Stomach (tissue), 4 donors: ENCODE measurements around the gene TACSTD2.

Experiments used
- EP300 ChIP-seq: sonication (generic); formaldehyde crosslinking; IDR thresholded peaks from one replicate; pipeline ENCODE4 v1.6.1; 2017; ENCODE audit warnings: antibody characterized with exemption
- POLR2A ChIP-seq, 4 donors: fragments of 450-650 bp; IDR thresholded peaks; one replicate each; pipeline ENCODE4 v1.6.1; 2016; ENCODE audit warnings: antibody characterized with exemption in 4 of 4, control low read depth in 2 of 4, mild to moderate bottlenecking in 1 of 4, moderate library complexity in 1 of 4
- POLR2AphosphoS5 ChIP-seq, 3 donors: sonication (generic); formaldehyde crosslinking; IDR thresholded peaks; one replicate each; pipeline ENCODE4 v1.6.1; 2016; ENCODE audit warnings: antibody characterized with exemption in 3 of 3
- TF ChIP-seq, protein P1 (sequence below), 7 experiments: fragments of 450-650 bp in 4 of 7; fragments of 200-600 bp in 3 of 7; sonication (generic) in 3 of 7; IDR thresholded peaks; one replicate each; pipeline ENCODE4 v1.5.1; 2016 to 2019; ENCODE audit warnings: antibody characterized with exemption in 7 of 7, control low read depth in 2 of 7, mild to moderate bottlenecking in 1 of 7

DNA sequence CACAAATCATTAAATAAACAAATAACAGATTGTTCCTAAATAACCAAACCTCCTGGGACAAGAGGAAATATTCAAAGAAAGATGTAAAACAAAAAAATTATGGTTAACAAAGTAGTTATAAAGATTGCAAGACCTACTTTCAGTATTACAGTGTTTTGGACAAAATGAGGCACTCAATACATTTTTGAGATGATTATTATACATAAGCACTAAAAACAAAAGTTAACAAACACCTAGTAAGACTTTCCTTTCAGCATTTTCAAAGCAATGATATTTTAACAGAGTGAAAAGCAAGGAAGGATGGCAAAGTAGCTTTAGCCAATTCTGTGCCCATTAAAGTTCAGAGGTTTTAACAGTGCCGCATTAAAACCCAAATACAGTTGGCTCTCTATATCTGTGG lies 47.8 kb downstream of the TACSTD2 start:
- TF ChIP-seq, protein P1, sequence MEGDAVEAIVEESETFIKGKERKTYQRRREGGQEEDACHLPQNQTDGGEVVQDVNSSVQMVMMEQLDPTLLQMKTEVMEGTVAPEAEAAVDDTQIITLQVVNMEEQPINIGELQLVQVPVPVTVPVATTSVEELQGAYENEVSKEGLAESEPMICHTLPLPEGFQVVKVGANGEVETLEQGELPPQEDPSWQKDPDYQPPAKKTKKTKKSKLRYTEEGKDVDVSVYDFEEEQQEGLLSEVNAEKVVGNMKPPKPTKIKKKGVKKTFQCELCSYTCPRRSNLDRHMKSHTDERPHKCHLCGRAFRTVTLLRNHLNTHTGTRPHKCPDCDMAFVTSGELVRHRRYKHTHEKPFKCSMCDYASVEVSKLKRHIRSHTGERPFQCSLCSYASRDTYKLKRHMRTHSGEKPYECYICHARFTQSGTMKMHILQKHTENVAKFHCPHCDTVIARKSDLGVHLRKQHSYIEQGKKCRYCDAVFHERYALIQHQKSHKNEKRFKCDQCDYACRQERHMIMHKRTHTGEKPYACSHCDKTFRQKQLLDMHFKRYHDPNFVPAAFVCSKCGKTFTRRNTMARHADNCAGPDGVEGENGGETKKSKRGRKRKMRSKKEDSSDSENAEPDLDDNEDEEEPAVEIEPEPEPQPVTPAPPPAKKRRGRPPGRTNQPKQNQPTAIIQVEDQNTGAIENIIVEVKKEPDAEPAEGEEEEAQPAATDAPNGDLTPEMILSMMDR (IDR thresholded peaks at IDR 0.05): no peak
- TF ChIP-seq POLR2AphosphoS5 (IDR thresholded peaks at IDR 0.05): no peak
- TF ChIP-seq EP300: no peak
- no peak for TF ChIP-seq POLR2A (IDR thresholded peaks at IDR 0.05)
